Right hindlimb (tissue), 1 donor: ENCODE data around the gene POC1B.

ENCODE experiments used
- DNase-seq: peaks from one replicate; pipeline ENCODE4 v3.0.0-alpha.2; 2018

The POC1B gene

GRCh38 chr12:89417246-89417977, 108.4 kb downstream of the POC1B start:
- DNase-seq: no peak

DNA sequence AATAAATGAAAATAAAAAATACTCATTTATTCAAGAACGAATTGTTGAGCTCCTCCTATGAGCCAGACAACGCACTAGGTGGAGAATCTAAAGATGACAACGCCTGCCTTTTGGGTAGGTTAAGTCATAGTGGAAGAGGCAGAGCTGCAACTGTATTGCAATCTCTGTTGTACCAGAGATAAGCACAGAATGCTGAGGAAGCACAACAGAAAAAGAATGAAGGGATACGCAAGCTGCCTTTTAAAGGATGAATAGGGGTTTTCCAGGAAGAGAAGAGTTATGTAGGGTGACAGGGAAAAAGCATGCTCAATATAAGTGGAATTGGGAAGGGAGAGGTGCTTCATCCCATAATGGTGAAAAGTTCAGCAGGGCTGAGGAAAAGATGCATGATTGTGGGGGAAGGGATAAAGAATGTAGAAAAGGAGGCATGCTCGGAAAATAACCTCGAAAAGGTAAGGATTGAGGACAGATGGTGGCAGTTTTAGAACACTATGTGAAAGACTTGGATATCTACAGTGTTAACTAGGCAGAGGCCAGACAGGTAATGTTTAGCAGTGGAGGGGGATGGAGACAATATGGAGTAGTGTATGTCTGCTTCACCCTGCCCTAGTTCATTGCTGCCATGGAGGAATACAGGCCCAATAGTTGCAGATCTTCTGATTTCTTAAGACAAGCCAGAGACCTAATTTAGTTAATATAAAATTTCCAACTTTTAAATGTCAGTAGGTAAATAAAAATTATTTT, 109.6 kb downstream of the POC1B start:
- DNase-seq: no peak

- DNase-seq: no peak
Measured at GRCh38 chr12:89414851-89415250, 111.0 kb downstream of the POC1B start.

- no peak for DNase-seq
Measured at GRCh38 chr12:89414322-89414721, 111.5 kb downstream of the POC1B start.

DNA sequence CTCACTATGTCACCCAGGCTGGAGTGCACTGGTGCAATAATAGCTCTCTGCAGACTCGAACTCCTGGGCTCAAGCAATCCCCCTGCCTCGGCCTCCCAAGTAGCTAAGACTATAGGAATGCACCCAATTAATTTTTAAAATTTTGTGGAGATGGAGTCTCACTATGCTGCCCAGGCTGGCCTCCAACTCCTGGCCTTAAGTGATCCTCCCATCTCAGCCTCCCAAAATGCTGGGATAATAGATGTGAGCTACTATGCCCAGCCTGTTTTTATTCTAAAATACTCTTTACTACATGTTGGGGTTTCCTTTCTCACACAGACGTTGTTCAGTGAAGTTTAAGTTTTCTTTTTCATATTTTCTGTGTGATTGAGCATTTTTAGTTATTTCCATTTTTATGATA, 112.6 kb downstream of the POC1B start:
- no peak for DNase-seq

DNA sequence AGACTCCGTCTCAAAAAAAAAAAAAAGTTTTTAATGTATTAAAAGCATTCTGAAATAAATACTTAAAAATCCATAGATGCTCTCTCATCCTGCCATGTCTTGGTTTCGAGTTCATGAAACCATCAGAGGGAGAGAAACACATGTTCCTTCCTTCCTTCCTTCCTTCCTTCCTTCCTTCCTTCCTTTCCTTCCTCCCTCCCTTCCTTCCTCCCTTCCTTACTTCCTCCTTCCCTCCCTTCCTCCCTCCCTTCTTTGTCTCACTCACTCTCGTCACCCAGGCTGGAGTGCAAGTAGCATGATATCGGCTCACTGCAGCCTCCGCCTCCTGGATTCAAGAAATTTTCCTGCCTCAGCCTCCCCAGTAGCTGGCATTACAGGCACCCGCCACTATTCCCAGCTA, 113.2 kb downstream of the POC1B start:
- DNase-seq: no peak

DNA sequence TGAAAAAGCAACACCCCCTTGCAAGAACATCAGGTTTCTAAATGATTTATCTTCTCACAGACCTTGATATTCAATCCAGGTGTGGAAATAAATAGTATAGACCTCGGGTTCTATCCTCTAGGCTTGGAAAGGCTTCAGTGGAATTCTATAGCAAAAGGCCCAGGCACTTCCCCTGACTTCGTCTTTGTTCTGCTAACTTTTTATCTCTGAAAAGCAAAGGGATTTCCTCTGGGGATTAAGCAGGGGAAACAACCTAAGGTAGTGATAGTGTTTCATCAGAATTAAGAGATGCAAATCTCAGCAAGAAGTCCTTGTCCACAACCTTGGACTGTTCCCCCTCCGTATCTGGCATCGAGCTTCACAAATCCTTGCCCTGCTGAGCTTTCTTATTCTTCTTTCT, 114.0 kb downstream of the POC1B start:
- DNase-seq: no peak

- DNase-seq: no peak
Measured at GRCh38 chr12:89411234-89411633, 114.6 kb downstream of the POC1B start.

- DNase-seq: no peak
Measured at GRCh38 chr12:89405626-89406345, 120.1 kb downstream of the POC1B start.

DNA sequence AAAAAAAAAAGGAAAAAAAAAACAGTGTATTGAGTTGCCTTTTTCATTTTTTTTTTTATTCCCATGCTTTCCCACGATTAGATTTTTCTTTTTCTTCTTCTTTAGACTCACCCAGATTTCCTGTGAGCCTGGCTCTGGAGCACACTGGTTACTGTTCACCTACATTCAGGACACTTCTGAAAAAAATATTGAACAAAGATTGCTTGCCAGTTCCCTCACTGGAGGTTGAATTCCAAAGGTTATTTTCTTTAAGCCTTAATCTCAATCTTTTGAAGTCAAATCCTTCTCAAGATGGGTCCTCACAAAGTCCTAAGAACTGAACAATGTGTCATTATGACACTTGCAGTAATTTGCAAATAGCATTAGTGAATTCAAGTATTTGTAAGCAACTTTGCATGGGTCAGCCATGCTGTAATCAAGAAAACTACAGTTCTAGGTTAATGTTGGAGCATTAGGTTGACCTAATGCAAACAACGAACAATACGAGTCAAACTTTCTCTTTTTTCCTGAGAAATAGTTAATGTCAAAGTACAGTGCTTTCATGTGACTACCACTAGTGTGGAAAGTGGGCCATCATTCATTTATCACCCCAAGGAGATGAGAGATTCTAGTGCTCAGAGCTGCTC, 124.3 kb downstream of the POC1B start:
- no peak for DNase-seq

- DNase-seq: no peak
Measured at GRCh38 chr12:89400415-89400814, 125.4 kb downstream of the POC1B start.

GRCh38 chr12:89395712-89396111, 130.1 kb downstream of the POC1B start:
- no peak for DNase-seq

GRCh38 chr12:89393551-89394121, 132.2 kb downstream of the POC1B start:
- DNase-seq: no peak

DNA sequence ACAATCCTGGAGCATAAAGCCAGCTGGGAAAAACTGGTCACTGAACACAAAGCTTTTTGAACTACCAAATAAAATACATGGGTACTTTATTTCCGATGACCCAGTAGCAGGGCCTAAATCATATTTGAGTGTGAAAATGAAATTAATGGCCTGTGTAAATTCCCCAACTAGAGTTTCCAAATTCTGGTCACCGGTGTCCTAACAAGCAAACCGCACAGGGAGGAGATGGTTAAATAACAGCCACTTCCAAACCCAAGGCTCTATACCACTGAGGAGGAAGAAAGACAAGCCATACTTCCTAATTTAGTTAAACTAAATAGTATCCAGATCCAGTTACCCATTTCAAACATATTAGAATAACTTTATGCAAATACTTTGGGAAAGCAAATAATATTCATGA, 133.5 kb downstream of the POC1B start:
- no peak for DNase-seq

DNA sequence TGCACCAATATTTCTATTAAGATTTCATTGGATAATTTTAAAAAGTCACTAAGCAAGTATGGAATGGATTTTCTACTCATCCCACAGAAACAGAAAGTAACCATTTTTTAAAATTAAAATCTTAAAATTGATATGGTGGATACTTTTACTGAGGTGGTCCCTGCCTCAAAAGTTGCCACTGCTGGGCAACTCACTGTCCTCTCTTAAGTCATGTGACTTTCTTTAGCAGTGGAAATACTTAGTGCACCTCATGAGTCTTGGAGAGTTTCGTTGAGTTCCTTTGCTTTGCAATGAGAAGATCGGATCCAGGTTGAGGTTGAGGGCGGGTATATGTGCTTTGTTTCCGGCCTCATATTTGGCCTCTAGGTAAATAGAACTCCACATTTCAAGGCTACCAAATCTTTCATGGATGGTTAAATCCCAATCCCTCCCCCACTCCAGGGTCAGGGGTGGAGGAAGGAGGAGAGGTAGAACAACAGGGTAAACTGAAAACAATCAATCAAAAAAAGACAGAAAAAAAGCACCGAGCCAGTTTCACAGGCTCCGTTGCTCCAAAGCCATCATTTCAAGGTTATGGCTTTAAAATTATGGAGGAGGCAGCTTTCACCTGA, 134.0 kb downstream of the POC1B start:
- DNase-seq: no peak

GRCh38 chr12:89390802-89391673, 134.8 kb downstream of the POC1B start:
- DNase-seq: no peak

DNA sequence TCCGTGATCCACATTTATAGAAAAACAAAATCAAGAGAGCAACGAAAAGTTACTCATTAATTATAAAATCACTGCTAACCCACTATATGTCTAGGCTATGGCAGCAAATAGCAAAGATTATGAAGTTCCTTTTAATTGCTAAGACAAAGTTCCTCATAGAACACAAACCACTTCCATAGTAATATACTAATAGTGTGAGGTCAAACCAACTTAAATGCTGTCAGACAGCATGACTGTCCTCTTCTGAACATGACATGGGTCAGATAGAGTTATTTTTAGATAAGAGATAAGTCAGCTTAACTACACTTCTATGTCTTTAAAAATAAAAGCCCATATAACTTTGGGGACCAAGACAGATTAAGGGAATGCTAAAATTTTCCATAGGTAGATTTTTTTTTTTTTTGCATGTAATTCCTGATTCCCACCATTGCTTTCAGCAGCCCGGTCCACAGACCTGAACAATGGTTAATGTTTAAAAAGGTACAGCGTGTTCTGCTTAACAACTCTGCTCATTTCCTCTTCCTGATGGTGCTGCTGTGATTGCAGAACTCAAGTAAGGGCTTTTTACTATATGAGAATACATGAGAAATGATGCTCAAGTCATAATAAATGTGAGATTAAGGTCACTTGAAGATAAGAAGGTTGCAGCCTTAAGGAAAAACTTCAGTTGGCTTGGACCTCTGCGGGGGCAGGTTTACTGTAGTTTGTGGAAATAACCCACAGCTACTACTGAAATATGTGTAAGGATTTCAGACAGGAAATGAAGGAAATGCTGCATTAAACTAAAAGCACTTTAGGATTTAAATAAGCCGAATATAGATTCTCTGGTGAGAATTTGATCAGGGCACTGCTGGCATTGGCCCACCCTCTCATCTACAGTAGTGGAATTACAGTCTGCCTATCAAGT, 135.8 kb downstream of the POC1B start:
- no peak for DNase-seq

DNA sequence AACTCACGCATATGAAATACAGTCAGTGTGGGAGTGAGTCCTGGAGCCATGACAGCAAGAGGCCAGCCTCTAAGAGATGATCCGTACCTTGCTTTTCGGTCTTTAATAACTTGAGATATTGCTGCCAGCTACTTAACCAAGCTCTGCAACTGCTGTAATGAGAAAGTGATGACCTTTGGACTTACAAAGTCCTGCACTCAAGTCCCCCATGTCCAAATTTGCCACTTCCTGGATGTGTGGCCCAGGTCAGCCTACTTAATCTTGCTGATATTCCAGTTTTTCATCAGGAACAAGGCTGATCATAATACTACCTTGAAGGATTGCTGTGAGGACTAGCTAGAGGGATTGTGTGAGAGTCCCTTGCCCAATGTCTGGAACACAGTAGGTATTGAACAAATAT, 139.7 kb downstream of the POC1B start:
- DNase-seq: no peak

DNA sequence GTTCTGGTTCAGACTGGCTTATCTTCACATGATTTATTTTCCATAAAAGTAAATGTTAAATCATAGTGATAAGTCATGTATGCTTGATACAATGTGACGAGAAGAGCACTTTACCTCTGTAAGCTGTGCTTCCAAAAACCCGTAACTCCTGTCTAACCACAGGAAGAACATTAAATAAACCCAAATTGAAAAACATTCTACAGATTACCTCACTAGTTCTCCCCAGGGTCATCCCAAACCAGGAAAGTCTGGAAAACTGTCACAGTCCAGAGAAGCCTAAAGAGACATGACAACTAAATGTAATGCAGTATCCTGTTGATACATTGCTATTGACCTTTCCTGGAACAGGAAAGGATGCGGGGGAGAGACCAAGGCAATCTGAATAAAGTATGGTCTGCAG, 141.0 kb downstream of the POC1B start:
- DNase-seq: no peak

DNA sequence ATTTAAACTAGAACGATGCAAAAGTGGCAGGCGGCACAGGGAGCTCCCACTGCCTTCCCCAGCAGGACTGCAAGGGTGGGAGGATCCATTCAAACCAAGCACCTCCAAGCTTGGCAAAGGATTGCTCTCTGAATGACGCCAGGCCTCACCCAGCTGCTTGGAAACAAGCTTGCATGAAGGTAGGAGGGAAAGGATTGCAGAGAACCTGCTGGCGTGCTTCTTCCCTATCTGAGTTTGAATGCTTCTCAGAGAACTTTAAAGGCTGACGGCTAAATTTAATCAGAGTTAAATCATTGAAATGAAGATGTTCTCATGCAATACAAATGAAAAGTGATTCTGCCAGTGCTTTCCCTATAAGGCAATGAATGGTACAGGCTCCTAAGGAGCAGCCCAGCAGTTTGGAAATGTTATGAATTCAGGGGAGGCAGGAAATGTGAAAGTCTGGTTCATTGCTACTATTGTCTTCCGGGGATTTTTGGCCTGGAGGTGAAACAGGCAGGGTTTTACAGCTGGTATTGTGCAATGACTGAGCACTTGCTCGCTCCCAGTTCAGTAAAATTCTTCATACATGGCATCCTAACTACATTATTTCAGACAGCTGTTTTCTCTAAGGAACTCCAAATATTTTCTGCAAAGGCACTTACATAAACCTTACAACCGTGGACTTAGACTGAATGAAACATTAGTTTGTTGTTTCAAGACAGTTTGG, 141.6 kb downstream of the POC1B start:
- peak; percentile 57 for DNase-seq
